GM12878 (cell line): ENCODE results near the gene CARD9. TPM values are rescaled to one million over a fixed set of nuclear protein-coding genes. Genes with fewer than 3 reads are reported as not detected.

Source experiments
- ATAC-seq: fragments of 200-7000 bp; cut with Tn5 transposase; 3 replicates; pipeline ENCODE4 v1.9.1; 2020; ENCODE audit warnings: mild to moderate bottlenecking, moderate library complexity
- BruUV-seq: library from RNA; stranded (reverse); fragments of 400-500 nt; replicated peaks from 2 replicates; lab custom pipeline; 2021; lab: Mats Ljungman, UMichigan
- CTCF ChIA-PET: fragments of 300-600 bp; sonication (Branson Sonifier 250); formaldehyde crosslinking; extraction: SDS; loops from one replicate; lab custom pipeline; 2021; ENCODE audit warnings: inconsistent platforms; lab: Yijun Ruan, JAX
- POLR2A ChIA-PET: fragments of 350-600 bp; formaldehyde crosslinking; extraction: SDS; loops from one replicate; lab custom pipeline; 2021; ENCODE audit warnings: inconsistent platforms; lab: Charles Lee
- RAD21 ChIA-PET: fragments of 300-600 bp; sonication (Branson Sonifier 250); formaldehyde crosslinking; loops from one replicate; lab custom pipeline; 2023; ENCODE audit warnings: antibody characterized with exemption; ENCODE audit not compliant: unreplicated experiment; lab: Charles Lee
- SMC1A ChIA-PET: fragments of 300-600 bp; sonication (Branson Sonifier 250); formaldehyde crosslinking; loops from one replicate; lab custom pipeline; 2023; ENCODE audit not compliant: unreplicated experiment, uncharacterized antibody; lab: Charles Lee
- DNase-seq: peaks from one replicate; pipeline ENCODE4 v3.0.0-alpha.2; 2011; ENCODE audit warnings: low read depth, low spot score
- FAIRE-seq: peaks from 3 replicates; lab custom pipeline; 2011; peaks lifted over from hg19 to GRCh38; lab: Jason Lieb, UNC
- H2AFZ ChIP-seq: 2 replicates; pipeline ENCODE4 v1.6.0; 2011; ENCODE audit warnings: low read depth, low read length, control low read depth; ENCODE audit not compliant: control insufficient read depth
- H3K27ac ChIP-seq: 2 replicates; pipeline ENCODE4 v1.5.1; 2011; ENCODE audit warnings: control low read depth; ENCODE audit not compliant: control insufficient read depth, insufficient read depth
- H3K27me3 ChIP-seq, 2 experiments: replicated peaks in 1 of 2; 2 replicates each; pipeline versions ENCODE4 v1.6.0 to v1.6.1; 2011; ENCODE audit warnings: low read length in 1 of 2; ENCODE audit not compliant: control insufficient read depth in 2 of 2, insufficient read depth in 2 of 2
- H3K36me3 ChIP-seq, 2 experiments: 2 replicates each; pipeline ENCODE4 v1.5.1; 2011; ENCODE audit warnings: low read length in 1 of 2; ENCODE audit not compliant: control insufficient read depth in 2 of 2, insufficient read depth in 2 of 2
- H3K4me1 ChIP-seq: 2 replicates; pipeline ENCODE4 v1.6.1; 2011; ENCODE audit warnings: mild to moderate bottlenecking, low read length, moderate library complexity, mixed read lengths; ENCODE audit not compliant: control insufficient read depth, insufficient read depth
- H3K4me2 ChIP-seq: 2 replicates; pipeline ENCODE4 v1.6.0; 2011; ENCODE audit warnings: control low read depth; ENCODE audit not compliant: control insufficient read depth, insufficient read depth
- H3K4me3 ChIP-seq: fragments of 200-600 bp; sonication (generic); 2 replicates; pipeline ENCODE4 v1.5.1; 2016
- H3K79me2 ChIP-seq: 2 replicates; pipeline ENCODE4 v1.6.0; 2011; ENCODE audit warnings: low read length; ENCODE audit not compliant: control insufficient read depth, insufficient read depth
- H3K9ac ChIP-seq: 2 replicates; pipeline ENCODE4 v1.8.0; 2011; ENCODE audit warnings: low read length, control low read depth, mixed read lengths; ENCODE audit not compliant: control insufficient read depth, insufficient read depth
- H3K9me3 ChIP-seq: replicated peaks from 3 replicates; pipeline ENCODE4 v1.5.1; 2011; ENCODE audit warnings: mild to moderate bottlenecking, low read length; ENCODE audit not compliant: control insufficient read depth, insufficient read depth
- H4K20me1 ChIP-seq: 2 replicates; pipeline ENCODE4 v1.6.0; 2011; ENCODE audit not compliant: control insufficient read depth, insufficient read depth
- BHLHE40 ChIP-seq, 2 experiments: fragments of 450-650 bp in 1 of 2; IDR thresholded peaks; 2 replicates each; pipeline ENCODE4 v1.6.1; 2011 to 2017; ENCODE audit warnings: low read depth in 2 of 2, borderline replicate concordance in 1 of 2, improper control_type of control experiment in 1 of 2, low read length in 1 of 2, mild to moderate bottlenecking in 1 of 2
- CTCF ChIP-seq, 3 experiments: IDR thresholded peaks in 2 of 3; conservative IDR thresholded peaks in 1 of 3; 2 replicates each; pipeline ENCODE4 v1.5.1; 2011; ENCODE audit warnings: low read depth in 3 of 3, low read length in 3 of 3, mild to moderate bottlenecking in 3 of 3, control low read depth in 2 of 3, moderate library complexity in 2 of 3, inconsistent platforms in 1 of 3, mixed read lengths in 1 of 3; ENCODE audit not compliant: control insufficient read depth in 2 of 3, insufficient read depth in 1 of 3; ENCODE audit errors: extremely low read depth in 1 of 3
- DPF2 ChIP-seq: fragments of 450-650 bp; IDR thresholded peaks from 2 replicates; pipeline ENCODE4 v1.6.1; 2017; ENCODE audit warnings: mild to moderate bottlenecking
- ESRRA ChIP-seq: IDR thresholded peaks from 2 replicates; pipeline ENCODE4 v1.6.1; 2012; ENCODE audit warnings: mild to moderate bottlenecking, low read length, improper control_type of control experiment
- IKZF2 ChIP-seq, 2 experiments: fragments of 450-650 bp; IDR thresholded peaks; 2 replicates each; pipeline ENCODE4 v1.6.1; 2017; ENCODE audit warnings: mild to moderate bottlenecking in 2 of 2, moderate library complexity in 2 of 2
- RUNX3 ChIP-seq: IDR thresholded peaks from 2 replicates; pipeline ENCODE4 v1.6.1; 2012; ENCODE audit warnings: low read length, inconsistent platforms
- ZBTB4 ChIP-seq: fragments of 450-650 bp; formaldehyde crosslinking; IDR thresholded peaks from 2 replicates; pipeline ENCODE4 v1.4.0; 2022; ENCODE audit warnings: mild to moderate bottlenecking, moderate library complexity
- ZBTB40 ChIP-seq: fragments of 450-650 bp; IDR thresholded peaks from 2 replicates; pipeline ENCODE4 v1.6.1; 2016; ENCODE audit warnings: mild to moderate bottlenecking, moderate library complexity, borderline replicate concordance
- ZNF687 ChIP-seq: fragments of 450-650 bp; IDR thresholded peaks from 2 replicates; pipeline ENCODE4 v1.6.1; 2017; ENCODE audit warnings: mild to moderate bottlenecking, moderate library complexity
- WGBS: methylation state at CpG from one replicate; pipeline ENCODE4 v1.1.6; 2016; ENCODE audit warnings: low lambda C conversion rate; ENCODE audit not compliant: insufficient replicate concordance, insufficient coverage; ENCODE audit errors: missing lambda C conversion rate; 5-methylcytosine and 5-hydroxymethylcytosine counted together
- in situ Hi-C: fragments of 300-500 bp; cut with MboI; formaldehyde crosslinking; loops from 9 replicates; pipeline ENCODE4 v1.14.3; 2018; ENCODE audit warnings: mixed read lengths
- intact Hi-C: fragments of 100-400 bp; cut with micrococcal nuclease; formaldehyde crosslinking; loops from one replicate; pipeline ENCODE4 v1.14.2; 2022; ENCODE audit not compliant: unreplicated experiment
- polyA plus RNA-seq, 11 experiments: library from polyadenylated mRNA; depleted of rRNA in 4 of 11; unstranded in 6 of 11; stranded (reverse) in 5 of 11; fragments of >200 nt; fragmentation: Nextera tagmentation in 4 of 11; fragmentation: Illumina TruSeq in 1 of 11; extraction: Ambion mirVana in 4 of 11; extraction: Trizol in 1 of 11; gene quantifications; 1 replicate in 1 of 11; 2 replicates in 10 of 11; pipeline versions ENCODE4 v1.2.1 to v1.2.3, GENCODE V29; 2011 to 2016; ENCODE audit warnings: inconsistent platforms in 2 of 11, missing spikeins in 2 of 11, low read depth in 1 of 11
- total RNA-seq, 4 experiments: library from RNA; depleted of rRNA in 3 of 4; stranded (reverse); fragments of >200 nt in 3 of 4; fragmentation: Illumina TruSeq in 1 of 4; extraction: Trizol in 1 of 4; gene quantifications; 2 replicates each; pipeline versions ENCODE4 v1.2.1 to v1.2.3, GENCODE V29; 2013 to 2021

The CARD9 gene
- total and polyA plus RNA-seq, 10 of the 15 experiments (the other 5 are each of a cell fraction or from before 2014, with no cell fraction given), result 0.11 to 4.9 (median 1.8) TPM; not detected in 1

- peak overlapping the region; percentile 37; the same call in 1 of the 2 replicates for H3K4me3 ChIP-seq
- DNase-seq (peak; percentile 51), FAIRE-seq (peak; percentile 65), ATAC-seq (peak; percentile 78)
- no TSS peak for BruUV-seq
- peaks cover 32% of the 10 kb centered on the region for H3K79me2 ChIP-seq
- no peak overlapping the region for H2AFZ ChIP-seq
- no peaks in the 10 kb centered on the region for H3K9me3 ChIP-seq
- H3K36me3 ChIP-seq, result peaks cover 7 to 18% of the 10 kb centered on the region in 2 experiments; a peak in 3 of 4 replicates
- peak overlapping the region; percentile 90 for H3K4me2 ChIP-seq
- no peaks in the 10 kb centered on the region for H3K27me3 ChIP-seq
- RAD21 ChIA-PET, result interaction anchor here (0.7 to 1.3 kb wide), 4 partner anchors 35 to 491 kb away, joined by 3 to 8 read pairs (median 6); partner anchors contain the start of gene DNLZ
- H4K20me1 ChIP-seq, result no peaks in the 10 kb centered on the region
- intact Hi-C loops (no loop called here), in situ Hi-C loops (no loop called here)
- peak overlapping the region; percentile 65 for H3K9ac ChIP-seq
- peaks cover 41% of the 10 kb centered on the region for H3K4me1 ChIP-seq
- CTCF ChIA-PET, result interaction anchor here (0.6 to 1.1 kb wide), 3 partner anchors 12 to 233 kb away, joined by 3 to 5 read pairs (median 3); no protein-coding TSS in a partner anchor
- SMC1A ChIA-PET, result no interaction called here
- 7% methylated on average over 5 of the region's 5 CpGs for WGBS
- POLR2A ChIA-PET, result interaction anchor here (1.8 to 1.9 kb wide), 2 partner anchors 31 to 40 kb away, joined by 5 to 10 read pairs; partner anchors contain the start of gene DNLZ
- peak overlapping the region; percentile 92 for H3K27ac ChIP-seq
- TF ChIP-seq ZNF687 (peak; percentile 79), RUNX3 (peak; percentile 83), ZBTB4 (no peak), DPF2 (no peak), CTCF (IDR thresholded peaks at IDR 0.05 in 2 of 3, conservative IDR thresholded peaks at IDR 0.05 in 1 of 3; ENCODE audit: control insufficient read depth in 2 of 3, extremely low read depth in 1 of 3, insufficient read depth in 1 of 3, low read depth in 3 of 3, low read length in 3 of 3) (peak in 1 of 3 experiments; percentile 16; a peak in 3 of 6 replicates), BHLHE40 (IDR thresholded peaks at IDR 0.05; ENCODE audit: borderline replicate concordance in 1 of 2, low read depth in 2 of 2, low read length in 1 of 2) (peak; percentile 13 to 43; a peak in 3 of 4 replicates), IKZF2 (IDR thresholded peaks at IDR 0.05) (peak in 1 of 2 experiments; percentile 18; a peak in 1 of 4 replicates), ESRRA (no peak), ZBTB40 (no peak)
Observed at GRCh38 chr9:136403538-136403914, 30.1 kb upstream of the CARD9 start.
